Brain pericyte (primary cell): ENCODE data around the gene GPR42.
"Not testable (repeated sequence)": the region's sequence is repeated elsewhere in the genome, so short reads cannot be mapped to it uniquely, and the experiment has no call there.

ENCODE experiments used
- DNase-seq: peaks from one replicate; pipeline ENCODE4 v3.0.0-alpha.2; 2012; ENCODE audit warnings: low read depth, low spot score

Gene GPR42

DNA sequence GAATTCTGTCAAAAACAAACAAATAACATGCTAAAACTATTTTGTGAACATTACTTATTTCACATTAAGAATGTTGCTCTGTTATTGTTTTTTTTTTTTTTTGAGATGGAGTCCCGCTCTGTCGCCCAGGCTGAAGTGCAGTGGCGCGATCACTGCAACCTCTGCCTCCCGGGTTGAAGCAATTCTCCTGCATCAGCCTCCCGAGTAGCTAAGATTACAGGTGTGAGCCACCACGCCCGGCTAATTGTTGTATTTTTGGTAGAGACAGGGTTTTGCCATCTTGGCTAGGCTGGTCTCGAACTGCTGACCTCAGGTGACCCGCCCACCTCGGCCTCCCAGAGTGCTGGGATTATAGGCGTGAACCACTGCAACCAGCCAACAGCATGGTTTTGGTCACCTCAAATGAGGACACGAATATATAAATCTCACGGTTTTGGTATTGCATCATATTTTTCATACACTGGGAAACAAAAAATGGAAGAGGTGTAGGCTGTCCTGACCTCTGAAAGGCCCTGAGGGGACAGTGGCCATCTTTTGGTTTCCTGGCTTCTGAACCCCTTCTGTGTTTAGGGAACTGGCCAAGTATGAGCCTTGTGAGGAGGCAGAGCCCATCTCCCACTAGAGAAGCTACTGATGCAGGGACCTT is 25.5 kb downstream of the GPR42 start:
- no peak for DNase-seq

DNA sequence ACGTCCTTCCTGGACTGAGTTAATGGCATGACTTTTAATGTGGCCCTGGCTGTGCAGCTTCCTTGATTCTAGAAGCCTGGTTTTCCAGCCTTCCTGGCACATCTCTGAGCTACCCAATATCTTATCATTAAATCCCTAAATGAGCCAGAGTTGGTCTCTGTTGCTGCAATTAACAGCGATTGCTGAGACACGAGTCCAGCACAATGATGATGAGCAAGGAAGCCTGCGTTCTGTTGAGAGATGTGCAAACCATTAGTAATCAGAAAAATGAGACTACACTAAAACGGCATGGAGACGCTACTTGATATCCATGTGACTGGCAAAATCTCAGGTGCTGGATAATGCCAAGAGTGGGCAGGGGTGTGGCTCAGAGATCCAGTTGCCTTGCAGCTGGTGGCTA is 26.2 kb downstream of the GPR42 start:
- DNase-seq: no peak

DNA sequence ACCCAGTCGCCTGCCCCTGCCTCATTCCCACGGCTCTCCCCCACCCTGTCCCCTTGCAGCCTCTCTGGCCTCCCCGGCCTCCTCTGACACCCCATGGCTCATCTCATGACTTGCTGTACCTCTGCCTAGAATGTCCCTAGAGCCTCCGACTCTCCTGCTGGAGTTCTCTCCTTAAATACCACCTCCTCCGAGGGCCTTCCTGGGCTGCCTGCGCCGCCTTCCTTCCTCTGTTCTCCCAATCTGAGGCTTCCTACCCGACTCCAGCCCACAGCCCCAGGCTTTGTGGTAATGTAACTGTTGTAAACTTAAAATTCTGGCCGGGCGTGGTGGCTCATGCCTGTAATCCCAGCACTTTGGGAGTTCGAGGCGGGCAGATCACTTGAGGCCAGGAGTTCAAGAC is 27.7 kb downstream of the GPR42 start:
- no peak for DNase-seq

DNA sequence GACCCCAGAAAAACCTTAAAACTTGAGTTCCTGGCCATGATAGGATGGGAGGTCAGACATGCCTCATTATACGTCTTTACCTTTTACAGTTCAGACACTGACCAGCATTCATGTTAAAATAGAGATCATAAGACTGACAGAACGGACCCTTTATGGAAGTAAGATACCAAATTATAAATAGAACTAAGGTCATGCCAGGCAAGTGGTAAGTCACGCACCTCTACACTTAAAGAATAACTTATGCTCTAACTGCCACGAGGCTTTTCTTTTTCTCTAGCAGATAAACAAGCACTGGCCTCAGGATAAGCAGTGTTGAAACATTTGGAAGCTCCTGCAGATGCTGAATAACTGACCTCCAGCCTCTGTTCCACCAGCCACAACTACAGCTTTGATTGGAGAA is 28.4 kb downstream of the GPR42 start:
- no peak for DNase-seq

DNA sequence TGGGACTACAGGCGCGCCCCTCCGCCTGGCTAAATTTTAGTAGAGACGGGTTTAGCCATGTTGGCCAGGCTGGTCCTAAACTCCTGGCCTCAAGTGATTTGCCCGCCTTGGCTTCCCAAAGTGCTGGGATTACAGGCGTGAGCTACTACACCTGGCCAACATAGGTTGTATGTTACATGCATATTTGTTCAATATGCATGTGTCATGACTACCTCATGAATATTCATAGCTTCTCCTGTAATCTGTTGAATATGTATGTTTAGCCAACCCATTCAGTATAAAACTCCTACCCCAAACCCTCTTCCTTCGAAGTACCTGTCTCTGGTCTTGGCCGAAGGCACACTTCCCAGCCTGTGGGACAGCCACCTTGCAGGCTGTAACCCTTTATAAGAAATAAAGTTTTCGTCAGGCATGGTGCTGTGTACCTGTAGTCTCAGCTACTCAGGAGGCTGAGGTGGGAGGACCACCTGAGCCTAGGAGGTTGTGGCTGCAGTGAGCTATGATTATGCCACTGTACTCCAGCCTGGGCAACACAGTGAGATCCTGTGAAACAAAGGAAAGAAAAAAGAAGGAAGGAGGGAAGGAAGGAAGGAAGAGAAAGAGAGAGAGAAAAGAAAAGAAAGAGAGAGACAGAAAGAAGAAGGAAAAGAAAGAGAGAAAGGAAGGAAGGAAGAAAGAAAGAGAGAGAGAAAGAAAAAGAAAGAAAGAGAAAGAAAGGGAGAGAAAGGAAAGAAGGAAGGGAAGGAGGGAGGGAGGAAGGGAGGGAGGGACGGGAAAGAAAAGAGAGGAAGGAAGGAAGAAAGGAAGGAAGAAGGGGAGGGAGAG is 29.3 kb downstream of the GPR42 start:
- DNase-seq: no peak

DNA sequence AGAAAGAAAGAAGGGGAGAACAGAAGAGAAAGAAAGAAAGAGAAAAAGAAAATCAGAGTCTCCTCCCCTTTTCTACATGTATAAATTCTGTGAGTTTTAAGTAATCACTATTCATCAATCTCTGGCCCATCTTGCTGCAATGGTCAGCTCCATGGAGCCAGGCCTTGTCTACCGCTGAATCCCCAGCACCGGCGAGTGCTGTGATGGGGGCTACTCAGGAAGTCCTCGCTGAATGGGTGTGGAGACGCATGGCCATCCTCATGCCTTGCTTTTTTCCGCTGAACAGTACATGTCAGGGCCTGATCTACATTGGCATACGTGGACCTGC is 29.9 kb downstream of the GPR42 start:
- no peak for DNase-seq

DNA sequence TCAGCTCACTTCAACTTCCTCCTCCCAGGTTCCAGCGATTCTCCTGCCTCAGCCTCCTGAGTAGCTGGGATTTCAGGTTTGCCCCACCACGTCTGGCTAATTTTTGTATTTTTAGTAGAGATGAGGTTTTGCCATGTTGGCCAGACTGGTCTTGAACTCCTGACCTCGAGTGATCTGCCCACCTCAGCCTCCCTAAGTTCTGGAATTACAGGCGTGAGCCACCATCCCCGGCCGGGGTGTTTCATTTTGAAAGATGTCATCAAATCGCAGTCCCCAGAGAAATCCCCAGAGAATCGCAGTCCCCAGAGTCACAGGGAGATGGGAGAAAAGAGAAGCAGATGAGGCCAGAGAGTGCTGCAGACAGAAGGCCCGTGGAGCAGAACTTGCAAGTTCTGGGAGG is 30.5 kb downstream of the GPR42 start:
- DNase-seq: not testable (repeated sequence)

DNA sequence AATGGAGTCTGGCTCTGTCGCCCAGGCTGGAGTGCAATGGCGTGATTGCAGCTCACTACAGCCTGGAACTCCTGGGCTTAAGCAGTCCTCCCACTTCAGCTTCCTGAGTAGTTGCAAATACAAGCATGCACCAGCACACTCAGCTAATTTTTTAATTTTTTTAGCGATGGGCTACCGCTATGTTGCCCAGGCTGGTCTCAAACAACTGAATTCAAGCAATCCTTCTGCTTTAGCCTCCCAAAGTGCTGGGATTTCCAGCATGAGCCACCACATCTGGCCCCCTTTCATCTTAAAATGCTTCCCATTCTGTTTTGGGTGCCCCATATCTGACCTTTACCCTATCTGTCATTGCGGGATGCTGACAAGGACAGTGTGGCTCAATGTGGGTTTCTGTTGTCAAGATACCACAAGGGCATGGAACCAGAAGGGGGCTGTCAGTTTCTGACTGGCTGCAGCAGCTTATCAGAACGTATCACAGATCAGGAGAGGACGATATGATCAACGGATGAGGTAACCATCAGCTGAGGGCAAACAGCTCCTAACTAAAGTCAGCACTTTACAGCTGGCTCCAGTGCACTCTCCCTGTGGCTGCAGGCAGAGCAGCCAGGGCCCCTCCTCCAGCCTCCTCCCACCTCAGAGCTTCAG is 32.4 kb downstream of the GPR42 start:
- no peak for DNase-seq

DNA sequence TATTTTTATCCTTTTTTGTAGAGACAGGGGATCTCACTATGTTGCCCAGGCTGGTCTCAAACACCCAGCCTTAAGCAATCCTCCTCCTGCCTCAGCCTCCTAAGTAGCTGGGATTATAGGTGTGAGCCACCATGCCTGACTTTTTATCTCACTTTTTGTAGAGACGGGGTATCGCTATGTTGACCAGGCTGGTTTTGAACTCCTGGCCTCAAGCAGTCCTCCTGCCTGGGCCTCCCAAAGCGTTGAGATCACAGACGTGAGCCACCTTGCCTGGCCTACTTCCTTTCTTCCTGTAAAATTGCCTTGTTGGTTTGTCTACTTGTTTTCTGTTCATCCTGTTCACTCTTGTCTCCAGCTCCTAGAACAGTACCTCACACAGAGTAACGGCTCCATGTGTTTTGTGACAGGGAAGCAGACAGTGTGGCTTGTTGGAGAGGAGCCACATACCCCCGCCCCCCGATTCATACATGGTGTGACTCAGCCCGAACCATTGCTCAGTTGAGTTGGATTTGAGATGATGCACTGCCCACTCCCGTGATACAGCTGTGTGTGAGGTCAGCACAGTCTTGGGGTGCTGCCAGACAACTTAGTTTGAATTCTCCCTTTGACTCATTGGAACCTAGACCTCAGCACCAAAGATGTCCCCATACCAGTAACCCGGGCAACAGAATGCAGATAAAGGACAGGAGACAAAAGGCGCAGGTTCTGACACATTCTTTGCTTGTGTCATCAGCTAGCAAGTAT is 34.2 kb downstream of the GPR42 start:
- no peak for DNase-seq

DNA sequence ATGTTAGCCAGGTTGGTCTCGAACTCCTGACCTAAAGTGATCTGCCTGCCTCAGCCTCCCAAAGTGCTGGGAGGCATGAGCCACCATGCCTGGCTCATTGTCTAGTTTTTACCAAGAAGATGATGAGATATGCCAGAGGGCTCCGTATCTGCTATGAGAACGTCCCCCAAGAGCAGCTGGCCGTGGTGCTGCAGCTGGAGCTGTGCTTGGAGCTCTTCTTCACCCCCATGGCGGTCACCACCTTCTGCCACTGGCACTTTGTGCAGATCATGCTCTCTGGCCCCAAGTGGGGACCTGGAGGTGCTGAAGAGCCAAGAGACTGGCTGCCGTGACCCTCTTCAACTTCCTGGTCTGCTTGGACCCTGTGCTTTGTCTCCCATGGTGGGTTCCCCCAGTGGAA is 36.8 kb downstream of the GPR42 start:
- DNase-seq: no peak

DNA sequence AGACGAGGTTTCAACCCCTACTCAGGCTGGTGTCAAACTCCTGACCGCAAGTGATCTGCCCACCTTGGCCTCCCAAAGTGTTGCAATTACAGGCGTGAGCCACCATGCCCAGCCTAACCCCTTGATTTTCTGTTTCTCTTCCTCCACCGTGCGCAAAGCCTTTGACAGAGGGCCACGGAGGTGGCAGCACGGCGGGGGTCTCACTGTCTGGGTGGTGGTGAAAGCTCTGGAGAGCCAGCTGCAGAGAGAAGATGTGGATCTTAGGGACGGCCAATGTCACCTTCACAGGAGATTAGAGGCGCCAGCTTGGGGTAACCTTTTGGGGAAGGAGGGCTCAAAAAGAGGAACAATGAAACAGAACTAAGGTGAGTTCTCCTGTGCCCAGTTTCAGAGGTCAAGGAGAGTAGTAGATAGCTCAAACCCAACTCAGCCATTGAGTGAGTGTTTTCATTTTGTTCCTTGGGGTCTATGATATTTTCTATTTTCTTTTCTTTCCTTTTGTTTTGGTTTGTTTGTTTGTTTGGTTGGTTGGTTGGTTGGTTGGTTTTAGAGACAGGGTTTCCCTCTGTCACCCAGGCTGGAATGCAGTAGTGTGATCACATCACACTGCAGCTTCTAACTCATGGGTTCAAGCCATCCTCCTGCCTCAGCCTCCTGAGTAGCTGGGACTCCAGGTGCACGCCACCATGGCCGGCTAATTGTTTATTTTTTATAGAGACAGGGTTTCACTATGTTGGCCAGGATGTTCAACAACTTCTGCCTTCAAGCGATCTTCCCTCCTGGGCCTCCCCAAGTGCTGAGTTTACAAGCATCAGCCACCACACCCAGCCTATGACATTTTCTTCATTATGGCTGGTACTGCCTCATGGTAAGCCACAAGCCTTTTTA is 37.7 kb downstream of the GPR42 start:
- DNase-seq: no peak

DNA sequence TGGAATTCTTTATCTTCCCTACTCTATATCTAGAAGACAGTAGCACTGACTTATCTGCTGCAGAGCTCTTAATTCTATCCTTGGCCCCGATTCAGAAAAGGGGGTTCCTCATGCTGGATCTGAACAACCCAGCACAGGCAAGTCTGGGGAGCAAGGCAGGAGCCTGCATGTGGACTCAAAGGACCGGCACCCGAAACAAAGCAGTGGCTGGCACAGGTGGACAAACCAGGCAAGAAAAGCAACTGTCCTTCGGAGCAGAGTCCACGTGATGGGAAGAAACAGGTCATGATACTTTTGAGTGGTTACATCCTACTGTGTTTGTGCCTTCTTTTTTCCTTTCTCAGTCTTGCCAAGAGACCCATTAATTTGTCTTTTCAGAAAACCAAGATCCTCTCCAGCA is 38.3 kb downstream of the GPR42 start:
- DNase-seq: no peak

DNA sequence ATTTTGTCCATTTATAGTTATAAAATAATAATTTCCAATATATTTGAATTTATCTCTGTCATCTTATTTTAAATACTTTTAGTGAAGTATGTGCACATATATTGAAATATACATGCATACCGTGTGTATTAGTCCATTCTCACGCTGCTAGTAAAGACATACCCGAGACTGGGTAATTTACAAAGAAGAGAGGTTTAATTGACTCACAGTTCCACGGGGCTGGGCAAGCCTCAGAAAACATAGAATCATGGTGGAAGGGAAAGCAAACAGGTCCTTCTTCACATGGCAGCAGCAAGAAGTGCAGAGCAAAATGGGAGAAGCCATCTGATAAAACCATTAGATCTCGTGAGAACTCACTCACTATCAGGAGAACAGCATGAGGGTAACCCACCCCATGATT is 39.6 kb downstream of the GPR42 start:
- no peak for DNase-seq

DNA sequence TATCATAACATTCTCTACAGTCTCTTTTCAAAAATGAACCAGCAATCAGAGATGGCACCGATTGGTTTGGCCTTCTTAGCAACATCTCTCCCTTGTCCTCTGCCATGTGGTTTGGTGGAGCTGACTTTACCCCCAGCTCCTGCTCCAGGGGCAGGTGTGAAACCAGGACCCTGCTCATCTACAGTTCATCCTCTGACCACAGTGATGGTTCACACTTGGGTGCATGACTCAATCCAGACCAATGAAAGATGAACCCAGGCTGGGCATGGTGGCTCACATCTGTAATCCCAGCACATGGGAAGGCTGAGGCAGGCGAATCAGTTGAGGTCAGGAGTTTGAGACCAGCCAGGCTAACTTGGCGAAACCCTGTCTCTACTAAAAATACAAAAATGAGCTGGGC is 43.6 kb downstream of the GPR42 start:
- no peak for DNase-seq

DNA sequence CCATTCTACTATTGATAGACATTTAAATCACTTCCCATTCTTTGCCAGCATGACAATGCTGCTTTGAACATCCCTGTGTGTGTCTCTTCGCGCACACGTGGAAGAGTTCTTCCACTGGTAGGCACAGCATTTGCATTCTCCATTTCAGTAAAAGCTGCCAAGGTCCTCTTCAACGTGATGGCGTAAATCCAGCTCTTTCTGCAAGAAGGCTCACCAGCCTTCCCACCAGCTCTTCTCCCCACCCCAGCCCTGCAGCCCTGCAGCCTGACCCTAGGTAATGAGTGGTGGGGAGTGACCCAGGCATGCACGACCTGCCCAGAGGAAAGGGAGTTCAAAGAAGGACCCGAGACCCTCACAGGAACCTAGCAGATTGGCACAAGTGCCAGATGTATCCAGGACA is 45.5 kb downstream of the GPR42 start:
- no peak for DNase-seq

DNA sequence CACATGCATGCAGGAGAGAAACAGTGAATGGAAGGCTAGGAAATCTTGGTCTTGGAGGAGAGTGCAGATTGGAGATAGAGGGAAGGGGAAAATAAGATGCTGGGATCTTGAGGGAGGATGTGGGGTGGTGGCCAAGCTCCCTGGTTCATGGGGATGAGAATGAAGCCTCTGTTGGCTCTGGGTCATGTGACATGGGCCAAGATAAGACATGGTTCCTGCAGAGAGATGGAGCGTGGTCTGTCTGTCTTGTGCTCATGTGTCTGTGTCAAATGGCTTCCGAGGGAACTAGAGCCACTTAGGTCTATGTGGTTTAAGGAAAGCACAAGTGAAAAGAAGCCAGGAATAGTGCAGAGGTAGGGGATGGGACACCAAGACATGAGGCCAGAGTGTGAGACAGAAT is 46.4 kb downstream of the GPR42 start:
- DNase-seq: no peak

DNA sequence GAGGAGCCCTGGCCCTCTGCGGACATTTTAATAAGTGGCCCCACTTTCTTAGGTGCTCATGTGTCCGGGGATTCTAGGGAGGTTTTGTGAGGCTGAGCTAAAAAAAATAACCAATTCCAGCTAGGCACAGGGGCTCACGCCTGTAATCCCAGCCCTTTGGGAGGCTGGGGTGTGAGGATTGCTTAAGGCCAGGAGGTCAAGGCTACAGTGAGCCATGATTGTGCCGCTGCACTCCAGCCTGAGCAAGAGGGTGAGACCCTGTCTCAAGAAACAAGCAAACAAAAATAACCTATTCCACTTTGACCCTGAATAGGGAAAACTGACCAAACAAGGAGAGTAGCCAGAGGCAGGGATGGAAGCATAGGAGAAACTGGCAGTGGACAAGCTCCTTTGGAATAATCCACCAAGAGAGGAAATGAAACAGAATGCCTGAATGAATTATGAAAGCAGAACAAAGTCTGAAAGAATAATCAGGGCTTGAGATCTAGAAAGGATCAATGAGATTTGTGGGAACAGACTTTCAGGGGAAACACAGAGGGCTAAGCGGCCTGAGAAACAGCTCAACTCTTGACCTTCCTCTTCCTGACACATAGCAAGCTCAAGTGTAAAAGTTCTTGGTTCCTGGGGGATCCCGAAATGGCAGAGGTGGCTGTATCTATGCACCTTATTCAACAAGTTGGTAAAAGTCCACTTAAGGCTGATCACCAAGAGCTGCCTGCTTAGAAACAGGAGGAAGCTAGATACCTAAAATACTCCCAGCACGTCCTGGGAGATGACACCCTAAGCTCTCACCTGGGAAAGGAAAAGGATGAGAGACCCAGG is 47.1 kb downstream of the GPR42 start:
- no peak for DNase-seq

DNA sequence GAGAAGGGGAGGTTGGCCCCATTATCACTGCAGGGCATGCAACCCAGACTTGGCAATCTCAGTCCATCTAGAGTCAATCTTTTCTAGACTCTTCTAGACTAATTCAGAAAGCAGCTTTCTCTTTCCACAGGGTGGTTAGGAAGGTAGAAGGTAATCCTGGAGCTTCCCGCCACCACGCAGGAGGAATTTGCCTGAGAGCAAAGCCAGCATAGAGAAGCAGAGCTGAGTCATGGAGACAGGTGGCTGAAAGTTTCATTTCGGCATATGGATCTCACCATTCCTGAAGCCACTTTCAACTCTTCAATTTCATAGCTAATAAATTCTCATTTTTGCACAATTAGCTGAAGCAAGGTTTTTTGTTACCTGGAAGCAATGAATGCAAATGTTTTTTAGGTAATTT is 48.2 kb downstream of the GPR42 start:
- DNase-seq: no peak

DNA sequence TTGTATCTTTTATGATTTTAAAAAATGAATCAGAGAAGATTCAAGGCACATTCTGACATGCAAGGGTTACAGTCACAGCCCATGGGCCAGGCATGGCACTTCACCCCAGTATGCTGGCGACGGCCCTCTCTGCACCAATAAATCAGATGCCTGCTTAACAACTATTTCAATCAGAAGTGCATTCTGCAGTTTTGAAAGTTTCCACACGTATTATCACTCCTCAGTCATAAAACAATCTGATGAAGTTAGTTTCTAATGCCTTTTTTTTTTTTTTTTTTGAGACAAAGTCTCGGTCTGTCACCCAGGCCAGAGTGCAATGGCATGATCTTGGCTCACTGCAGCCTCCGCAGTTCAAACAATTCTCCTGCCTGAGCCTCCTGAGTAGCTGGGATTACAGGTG is 48.9 kb downstream of the GPR42 start:
- no peak for DNase-seq

DNA sequence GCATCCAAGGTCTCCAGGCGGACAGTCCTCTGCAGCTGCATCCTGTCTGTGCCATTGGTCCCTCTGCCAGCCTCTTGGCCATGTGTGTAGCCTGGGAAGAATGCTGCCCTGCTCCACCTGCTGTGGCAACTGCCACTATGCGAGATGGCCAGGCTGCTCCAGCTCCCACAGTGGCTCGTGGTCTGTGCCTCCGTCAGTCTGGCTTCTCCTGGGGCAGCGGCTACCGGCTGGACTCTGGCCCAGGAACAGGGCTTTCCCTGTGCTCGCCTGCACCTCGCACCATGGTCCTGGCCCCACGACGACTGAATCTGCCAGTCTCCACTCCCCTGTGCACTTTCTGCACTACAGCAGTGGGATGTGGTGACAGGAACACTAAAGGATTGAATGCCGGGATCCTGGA is 50.5 kb downstream of the GPR42 start:
- no peak for DNase-seq
